HG02588 (cell line): ENCODE data around the gene LRRFIP1.
"Not testable (repeated sequence)": the region's sequence is repeated elsewhere in the genome, so short reads cannot be mapped to it uniquely, and the experiment has no call there.

Source experiments
- ATAC-seq: cut with Tn5 transposase; IDR thresholded peaks from one replicate; pipeline ENCODE4 v1.9.1; 2021; ENCODE audit warnings: mild to moderate bottlenecking, moderate library complexity; ENCODE audit not compliant: unreplicated experiment

LRRFIP1 gene, protein sequence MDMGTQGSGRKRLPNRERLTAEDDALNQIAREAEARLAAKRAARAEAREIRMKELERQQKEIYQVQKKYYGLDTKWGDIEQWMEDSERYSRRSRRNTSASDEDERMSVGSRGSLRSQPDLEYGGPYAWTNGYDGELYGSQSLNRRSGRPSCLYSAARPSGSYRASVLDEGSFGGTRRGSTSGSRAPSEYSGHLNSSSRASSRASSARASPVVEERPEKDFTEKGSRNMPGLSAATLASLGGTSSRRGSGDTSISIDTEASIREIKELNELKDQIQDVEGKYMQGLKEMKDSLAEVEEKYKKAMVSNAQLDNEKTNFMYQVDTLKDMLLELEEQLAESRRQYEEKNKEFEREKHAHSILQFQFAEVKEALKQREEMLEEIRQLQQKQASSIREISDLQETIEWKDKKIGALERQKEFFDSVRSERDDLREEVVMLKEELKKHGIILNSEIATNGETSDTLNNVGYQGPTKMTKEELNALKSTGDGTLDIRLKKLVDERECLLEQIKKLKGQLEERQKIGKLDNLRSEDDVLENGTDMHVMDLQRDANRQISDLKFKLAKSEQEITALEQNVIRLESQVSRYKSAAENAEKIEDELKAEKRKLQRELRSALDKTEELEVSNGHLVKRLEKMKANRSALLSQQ

DNA sequence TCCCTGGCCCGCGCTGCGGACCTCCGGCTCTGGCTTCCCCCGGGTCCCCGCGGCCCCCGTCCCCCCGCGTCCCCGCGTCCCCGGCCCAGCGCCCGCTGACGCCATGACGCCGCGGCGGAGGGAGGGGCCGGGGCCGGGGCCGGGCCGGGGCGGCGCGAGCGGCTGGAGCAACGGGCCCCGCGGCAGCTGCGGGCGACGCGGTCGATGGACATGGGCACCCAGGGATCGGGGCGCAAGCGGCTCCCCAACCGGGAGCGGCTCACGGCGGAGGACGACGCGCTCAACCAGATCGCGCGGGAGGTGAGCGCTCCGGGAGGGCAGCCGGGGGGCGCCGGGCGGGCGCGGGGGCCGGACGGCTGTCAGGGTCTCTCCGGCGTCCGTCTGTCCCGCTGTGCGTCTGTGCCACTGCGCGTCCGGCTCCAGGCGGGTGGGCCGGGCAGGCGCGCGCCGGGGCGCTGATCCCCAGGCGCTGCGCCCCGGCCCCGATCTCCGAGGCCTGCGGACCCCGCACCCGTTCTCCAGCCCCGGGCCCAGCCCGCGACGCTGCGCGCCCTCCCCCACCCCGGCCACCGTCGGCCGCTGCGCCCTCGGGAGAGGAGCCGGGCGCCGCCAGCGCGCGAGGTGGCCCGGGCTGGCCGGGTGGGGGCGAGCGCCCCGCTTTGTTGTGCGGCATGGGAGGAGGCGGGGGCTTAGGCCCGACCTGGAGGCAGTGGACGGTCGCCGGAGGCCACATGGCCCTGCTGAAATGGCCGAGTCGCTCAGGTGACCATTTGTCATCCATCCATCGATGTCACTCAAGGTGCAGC lies at the start of gene LRRFIP1:
TSS of gene LRRFIP1 (plus strand) at position 147 of the 806 bp plus-strand sequence. CDS start at position 205, 58 bp downstream.
- ATAC-seq = no peak

GRCh38 chr2:237577956-237578870 lies 49.2 kb upstream of the LRRFIP1 start:
- ATAC-seq = no peak

DNA sequence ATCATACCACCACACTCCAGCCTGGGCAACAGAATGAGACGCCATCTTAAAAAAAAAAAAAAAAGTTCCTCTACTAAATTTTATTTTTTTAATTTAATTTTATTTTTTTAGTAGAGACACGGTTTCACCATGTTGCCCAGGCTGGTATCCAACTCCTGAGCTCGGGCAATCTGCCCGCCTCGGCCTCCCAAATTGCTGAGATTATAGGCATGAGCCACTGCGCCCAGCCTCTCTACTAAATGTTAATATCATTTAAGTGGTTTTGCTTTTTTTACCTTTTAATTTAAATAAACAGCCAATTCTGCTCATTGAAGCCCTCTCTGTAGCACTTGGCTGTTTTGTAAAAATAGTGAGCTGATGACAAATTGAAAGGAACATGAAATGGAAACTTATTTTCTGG lies 46.1 kb upstream of the LRRFIP1 start:
- no peak for ATAC-seq

- no peak for ATAC-seq
These were observed 45.3 kb upstream of the LRRFIP1 start for GRCh38 chr2:237581751-237582746.

- ATAC-seq = no peak
These were observed 43.7 kb upstream of the LRRFIP1 start for GRCh38 chr2:237583385-237584295.

- no peak for ATAC-seq
These were observed 41.7 kb upstream of the LRRFIP1 start for GRCh38 chr2:237585590-237586221.

DNA sequence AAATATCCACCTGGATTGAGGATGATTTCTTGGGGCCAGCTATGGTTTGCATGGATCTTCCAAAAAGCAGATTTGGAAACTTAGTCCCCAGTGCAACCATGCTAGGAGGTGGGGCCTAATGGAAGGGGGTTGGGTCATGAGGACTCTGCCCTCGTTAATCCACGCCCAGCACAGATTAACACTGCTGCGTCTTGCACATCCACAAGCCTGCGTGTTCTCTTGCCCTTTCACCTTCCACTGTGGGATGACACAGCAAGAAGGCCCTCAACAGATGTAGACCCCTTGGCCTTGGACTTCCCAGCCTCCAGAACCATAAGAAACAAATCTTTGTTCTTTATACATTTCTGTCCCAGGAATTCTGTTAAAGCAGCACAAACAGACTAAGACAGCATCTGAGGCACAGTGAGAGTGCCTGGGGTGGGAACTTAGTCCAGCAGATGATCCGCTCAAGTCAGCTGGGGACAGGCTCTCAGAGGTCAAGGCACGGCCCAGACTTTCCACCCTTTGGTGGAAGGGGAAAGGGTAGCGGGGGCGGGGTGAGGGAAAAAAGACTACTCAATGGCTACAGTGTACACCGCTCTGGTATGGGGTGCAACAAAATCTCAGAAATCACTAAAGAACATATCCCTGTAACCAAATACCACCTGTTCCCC lies 39.2 kb upstream of the LRRFIP1 start:
- no peak for ATAC-seq

DNA sequence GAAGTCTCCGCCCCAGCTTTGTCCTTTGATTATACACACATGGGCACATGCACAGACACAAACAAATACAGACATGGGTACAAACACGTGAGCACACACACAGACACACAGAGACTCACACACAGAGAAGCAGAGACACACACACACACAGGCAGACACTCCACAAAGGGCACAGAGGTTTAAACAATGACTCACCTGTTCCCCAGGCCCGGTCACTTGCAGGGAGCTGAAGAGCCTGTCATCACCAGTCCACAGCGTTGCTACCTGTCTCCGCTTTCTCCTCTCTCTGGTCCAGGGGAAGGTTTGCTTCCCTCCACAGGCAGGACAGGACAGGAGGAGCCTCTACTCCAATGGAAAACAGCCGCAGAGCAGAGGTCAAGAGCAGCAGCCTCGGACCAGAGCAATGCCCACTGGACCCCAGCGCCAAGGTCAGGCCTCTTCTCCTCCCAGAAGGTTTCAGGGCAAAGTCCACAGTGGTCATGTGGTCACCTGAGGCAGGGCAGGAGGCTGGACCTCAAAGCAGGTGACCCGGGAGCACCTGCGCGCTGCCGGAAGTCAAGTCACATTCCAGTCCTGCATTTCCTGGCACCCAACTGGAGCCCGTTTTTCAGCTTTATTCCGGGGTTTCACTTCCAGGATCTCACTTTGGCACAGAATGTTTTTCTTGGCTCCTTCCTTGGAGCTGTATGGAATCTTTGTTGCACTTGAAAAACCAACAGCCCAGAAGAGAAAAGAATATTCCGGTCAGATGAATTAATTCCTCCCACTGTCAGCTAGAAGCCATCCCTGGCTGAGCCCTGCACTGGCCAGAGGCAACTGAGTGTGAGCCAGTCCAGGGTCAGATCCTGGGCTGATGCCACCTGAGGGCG lies 36.9 kb upstream of the LRRFIP1 start, which contains the start of gene RAB17:
TSS of gene RAB17 (minus strand) at position 463 of the 869 bp plus-strand sequence. CDS start 4,580 bp downstream, outside the sequence.
- ATAC-seq = no peak

DNA sequence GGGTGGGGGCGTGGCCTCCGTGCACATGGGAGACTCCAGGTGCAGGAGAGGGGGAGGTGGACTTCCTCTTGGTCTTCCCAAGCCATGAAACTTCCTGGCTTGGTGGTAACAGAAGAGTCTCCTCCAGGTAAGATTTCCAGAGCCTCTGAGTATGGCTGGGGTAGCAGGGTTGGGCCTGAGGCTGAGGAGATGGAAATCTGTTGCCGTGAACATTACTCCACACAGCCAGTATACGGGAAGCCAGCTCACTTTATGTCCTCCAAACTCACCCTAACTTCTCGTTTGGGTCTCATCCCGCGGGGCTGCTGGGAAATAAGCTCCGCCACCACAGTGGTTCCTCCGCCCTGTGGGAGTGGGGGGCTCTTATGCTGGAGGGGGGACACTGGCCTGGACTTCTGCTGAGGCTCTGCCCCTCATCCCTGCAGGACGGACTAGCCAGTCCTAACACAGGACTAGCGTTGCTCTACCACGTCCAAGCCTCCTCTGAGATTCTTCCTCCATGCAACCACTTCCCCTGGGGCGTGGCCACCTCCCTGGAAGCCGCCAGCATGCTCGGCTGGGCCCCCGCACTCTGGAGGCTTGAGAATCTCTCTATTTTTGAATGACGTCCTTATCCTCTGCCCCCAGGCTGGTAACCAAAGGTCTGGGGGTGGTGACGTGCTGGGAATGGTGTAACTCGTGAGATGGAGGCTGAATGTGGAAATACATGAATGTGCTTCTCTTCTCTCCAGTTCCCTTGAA lies 36.1 kb upstream of the LRRFIP1 start:
- no peak for ATAC-seq

DNA sequence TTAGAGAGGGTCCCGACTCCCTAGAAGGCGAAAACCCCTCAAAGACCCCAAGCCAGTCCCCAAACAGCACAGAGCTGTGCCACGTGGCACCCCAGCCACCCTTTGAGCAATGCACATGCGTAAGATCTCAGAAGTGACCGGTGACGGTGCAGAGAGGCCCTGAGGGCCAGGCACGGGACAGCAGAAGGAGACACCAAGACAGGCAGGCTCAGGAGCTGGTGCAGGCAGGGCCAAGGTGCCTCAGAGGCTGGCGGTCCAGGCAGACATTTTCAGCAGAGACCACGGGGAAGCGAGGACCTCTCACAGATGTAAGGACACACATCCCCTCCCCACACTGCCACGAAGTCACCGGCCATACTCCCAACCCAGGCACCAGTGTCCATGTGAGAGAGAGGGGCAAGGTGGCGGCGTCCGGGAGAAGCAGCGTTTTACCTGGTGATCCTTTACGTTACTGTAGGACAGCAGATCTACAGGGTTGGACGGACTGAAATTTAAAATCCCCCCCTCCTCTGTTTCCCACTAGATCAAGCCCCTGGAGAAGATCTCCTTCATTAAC lies 34.9 kb upstream of the LRRFIP1 start:
- no peak for ATAC-seq

DNA sequence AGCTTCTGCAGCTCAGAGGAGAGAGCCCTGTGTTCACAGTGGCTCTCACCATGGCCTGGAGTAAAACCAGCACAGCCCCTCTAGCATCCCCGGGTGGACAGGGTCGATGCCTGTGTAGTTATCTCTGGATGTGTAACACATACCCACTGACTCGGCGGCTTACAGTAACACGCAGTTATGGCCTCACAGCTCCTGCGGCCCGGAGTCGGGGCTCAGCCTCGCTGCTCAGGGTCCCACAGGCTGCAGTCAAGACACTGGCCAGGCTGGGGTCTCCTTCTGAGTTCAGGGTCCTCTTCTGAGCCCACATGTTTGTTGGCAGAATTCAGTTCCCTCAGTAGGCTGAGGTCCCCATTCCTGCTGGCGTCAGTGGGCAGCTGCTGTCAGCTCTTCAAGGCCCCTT lies 34.4 kb upstream of the LRRFIP1 start:
- no peak for ATAC-seq

DNA sequence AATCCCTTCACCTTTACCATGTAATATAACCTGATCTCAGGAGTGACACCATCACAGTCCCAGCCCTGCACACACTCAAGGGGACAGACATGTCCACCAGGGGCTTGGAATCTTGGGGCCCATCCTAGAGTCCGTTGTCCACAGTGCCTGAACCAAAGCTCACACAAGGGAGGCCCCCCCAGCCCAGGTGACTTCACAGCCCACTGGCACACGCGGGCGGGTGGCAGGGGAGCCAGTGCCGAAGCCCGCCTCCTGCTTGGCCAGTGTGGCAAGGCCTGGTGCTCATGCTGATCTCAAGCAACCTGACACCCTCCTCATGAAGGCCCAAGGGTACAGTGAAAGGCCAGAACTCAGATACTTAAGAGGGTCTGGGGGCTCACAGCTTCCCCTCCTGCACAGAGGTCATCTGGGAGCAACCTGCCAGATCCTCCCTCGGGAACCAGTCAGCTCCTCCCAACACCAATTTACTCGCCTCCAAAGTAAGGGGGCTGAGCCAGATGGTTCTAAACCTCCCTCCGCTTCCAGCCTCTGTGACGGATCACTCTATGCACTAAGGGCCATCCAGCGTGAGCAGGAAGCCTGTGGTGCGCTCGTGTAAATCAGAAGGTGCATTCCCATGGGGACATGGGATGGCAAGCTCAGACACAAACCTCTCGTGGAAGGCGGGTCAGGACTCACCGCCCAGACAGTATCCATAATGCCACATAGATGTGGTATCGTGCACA lies 33.6 kb upstream of the LRRFIP1 start:
- ATAC-seq = no peak

- no peak for ATAC-seq
These were observed 32.9 kb upstream of the LRRFIP1 start for GRCh38 chr2:237594514-237594871.

DNA sequence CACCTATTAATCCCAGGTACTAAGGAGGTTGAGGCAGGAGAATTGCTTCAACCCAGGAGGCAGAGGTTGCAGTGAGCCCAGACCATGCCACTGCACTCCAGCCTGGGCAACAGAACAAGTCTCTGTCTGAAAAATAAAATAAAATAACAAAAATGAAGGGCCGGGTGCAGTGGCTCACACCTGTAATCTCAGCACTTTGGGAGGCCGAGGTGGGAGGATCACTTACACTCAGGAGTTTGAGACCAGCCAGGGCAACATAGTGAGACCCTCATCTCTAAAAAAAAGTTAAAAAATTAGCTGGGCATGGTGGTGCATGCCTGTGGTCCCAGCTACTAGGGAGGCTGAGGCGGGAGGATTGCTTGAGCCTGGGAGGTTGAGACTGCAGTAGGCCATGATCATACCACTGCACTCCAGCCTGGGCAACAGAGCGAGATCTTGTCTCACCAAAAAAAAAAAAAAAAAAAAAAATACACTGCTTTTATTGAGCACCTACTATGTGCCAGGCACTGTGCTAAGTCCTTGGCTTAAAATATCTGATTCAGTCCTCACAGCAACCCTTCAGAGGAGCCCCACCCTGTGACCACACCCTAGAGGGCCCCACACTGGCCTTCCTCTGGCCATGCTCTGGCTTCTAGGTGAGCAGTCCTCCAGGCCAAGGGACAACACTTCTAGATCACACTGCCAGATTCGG lies 31.4 kb upstream of the LRRFIP1 start:
- ATAC-seq = not testable (repeated sequence)
